ENCODE measurements around the gene F13A1.

Gene F13A1

DNA sequence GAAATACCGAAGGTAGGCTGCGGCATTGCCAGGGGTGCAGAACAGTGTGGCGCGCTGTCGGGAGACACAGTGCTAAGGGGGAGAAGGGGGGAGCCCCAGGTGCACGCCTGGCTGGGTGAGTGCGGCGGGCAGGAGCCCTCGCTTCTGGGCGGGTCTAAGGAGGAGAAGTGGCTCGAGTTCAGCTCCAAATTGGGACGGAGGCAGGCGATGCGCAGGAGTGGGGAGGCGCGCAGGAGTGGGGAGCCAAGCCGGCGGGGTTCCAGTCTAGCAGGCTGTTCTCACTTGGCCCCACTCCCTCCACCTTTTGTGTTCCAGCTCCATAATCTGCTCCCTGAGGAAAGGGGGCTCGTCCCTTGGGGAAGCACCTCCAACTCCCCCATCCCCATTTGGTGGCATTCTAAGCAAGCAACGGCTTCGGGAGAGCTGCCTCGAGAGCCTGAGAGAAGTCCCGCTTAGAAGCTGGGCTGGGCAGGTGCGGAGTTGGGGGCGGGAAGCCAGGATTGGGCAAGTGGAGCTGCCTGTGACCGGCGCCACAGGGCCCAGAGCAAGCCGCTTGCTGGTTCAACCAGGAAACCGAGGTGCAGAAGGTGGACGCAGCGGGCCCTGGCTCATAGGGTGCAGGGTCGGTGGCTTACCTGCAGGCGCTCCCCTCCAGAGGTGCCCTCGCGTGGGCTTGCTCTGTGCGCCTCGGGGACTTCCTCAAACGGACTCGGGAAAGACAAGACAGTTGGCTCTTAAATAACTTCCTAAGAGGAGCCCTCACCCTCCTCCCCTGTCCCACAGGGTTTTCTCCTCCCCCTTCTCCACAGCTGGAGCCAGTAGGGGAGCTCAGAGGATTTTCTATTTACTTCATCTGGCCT is at the start of gene F13A1:
Gene F13A1 (minus strand): TSS at position 711 of the 860 bp plus-strand sequence. CDS start 1,998 bp downstream, outside the sequence.
- DNase-seq, result no peak

DNA sequence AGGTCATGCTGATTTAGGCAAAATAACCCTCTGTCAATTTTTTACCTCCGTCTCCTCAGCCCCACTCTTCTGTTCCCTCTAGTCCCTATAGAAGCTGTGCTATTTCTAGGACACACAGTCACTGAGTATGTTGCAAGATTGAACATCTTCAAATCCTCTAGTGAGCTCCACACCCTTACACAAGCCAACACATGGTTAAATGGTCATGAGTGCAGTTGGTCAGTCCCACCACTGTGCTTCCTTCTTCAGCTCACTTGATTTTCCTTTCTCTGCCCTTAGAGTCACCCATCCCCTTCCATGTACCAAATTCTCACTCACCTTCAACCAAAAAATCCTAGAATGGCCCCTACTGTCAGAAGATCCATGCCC is 48.2 kb upstream of the F13A1 start:
- no peak for DNase-seq

DNA sequence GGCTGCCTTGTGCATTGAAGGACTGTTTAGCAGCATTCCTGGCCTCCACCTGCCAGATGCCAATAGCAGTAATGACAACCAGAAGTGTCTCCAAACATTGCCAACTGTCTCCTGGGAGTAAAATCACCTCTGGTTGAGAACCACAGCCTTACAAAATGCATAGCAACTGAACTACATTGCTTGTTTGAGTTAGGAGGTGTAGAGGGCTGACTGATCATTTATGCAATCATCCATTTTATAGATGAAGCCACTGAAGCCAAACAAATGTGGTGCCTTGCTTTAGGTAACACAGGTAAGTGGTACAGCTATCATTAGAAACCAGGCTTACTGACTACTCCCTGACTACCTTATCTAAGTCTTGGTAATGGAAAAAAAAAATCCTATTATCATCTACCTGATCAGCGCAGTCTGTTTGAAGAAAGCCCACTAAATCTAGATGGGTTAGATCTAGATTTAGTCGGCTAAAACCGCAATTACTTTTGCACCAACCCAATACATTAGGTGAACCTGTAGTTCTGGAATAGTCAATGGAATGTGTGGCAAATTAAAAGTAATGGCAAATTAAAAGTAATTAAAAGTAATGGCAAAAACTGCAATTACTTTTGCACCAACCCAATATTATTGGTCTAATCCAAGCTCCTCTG is 47.7 kb upstream of the F13A1 start:
- DNase-seq, result no peak

DNA sequence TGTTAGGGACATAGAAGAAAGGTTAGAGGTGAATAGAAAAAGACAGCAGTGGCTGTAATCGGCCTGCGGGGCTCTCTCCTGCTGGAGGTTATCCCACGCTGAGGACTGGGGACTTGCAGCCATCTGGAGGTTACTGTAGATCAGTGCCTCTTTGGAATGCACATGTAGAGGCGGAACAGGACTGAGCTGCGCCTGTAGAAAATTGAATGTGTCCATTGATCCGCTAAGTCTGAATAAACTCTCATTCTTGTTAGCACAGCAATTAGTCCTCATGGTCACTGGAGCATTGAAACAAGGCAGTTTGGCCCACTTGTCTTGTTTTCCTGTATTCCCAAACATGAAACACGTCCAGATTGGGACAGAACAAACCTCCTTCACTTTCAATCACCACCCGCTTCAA is 46.3 kb upstream of the F13A1 start:
- no peak for DNase-seq

DNA sequence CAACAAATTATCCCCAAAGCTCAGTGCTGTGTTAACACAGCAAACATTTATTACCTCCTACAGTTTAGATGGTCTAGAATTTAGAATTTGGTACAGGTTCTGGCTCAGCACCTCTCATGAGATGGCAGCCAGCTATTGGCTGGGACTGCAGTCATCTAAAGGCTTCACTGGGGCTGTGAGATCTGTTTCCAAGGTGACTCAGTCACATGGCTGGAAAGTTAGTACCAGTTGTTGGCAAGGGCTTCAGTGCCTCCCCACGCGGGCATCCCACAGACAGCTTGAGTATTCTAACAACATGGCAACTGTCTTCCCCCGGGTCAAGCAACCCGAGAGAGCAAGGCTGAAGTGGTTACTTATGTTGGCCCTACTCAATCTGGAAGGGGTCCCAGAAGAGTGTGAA is 44.8 kb upstream of the F13A1 start:
- no peak for DNase-seq

DNA sequence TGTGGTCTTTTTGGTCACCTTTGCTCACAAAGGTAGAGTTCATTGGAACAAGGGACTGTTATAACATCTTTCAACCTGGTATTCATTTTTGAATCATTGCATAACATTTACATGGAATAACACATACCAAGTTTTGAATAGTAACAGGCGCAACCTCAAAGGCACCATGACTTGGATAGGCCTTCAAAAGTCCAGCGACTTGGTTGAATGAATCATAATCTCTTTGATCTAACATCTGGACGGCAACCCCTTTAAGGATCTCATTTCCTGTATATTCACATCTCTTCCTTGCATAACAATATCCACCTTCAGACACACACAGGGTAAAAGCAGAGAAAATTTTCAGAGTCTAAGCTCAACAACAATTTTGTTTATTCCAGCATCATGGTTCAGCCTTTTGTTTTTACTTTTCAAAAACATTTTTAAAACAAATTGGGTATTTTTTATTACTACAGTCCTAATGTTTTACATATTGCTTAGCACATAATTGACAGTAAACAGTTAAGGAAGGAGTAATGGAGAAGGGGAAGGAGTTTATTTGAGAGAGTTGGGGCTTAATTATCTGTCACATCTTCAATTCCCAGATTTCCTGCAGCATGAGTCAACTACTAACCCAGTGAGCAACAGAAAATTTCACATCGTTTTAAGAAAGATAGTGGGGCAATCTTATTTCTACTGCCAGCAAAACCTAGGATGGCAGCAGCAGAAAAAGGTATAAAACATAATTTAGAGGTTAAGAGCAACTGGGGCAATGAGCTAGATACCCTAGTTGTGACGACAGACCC is 41.8 kb upstream of the F13A1 start:
- DNase-seq, result no peak

DNA sequence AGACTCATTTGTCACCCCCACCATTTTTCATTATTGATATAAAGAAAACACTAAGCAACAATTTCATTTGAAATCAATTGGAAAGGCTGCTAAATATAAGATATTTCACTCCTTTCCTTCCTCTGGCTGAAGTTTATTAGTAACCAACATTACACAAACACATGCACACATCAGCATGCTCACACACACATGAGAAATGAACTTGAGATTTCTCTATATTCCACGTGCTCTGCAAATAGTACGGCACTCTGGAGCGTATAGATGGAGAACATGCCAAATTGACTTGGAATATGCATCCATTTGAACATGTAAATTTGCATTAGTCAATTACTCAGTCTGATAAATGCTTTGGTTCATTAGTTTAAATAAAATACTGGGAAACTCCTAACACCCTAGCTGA is 37.1 kb upstream of the F13A1 start:
- no peak for DNase-seq

DNA sequence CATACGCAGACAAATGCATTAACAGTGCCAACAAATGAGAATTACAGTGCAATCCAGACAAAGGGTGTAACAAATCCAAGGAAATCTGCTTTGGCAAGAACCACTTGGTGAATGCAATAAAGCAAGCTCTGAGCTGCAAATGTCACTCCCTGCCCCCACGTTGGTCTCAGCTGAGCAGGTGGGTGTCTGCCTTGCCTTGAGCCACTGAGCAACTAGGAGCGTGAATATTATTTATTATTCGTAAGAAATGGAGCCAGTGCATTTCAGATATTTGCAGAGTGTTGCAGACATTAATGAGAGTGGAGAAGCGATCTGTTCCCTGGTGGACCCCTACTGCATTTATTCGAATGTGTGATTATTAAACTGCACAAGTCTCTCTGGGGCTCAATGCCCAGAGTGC is 36.6 kb upstream of the F13A1 start:
- no peak for DNase-seq

DNA sequence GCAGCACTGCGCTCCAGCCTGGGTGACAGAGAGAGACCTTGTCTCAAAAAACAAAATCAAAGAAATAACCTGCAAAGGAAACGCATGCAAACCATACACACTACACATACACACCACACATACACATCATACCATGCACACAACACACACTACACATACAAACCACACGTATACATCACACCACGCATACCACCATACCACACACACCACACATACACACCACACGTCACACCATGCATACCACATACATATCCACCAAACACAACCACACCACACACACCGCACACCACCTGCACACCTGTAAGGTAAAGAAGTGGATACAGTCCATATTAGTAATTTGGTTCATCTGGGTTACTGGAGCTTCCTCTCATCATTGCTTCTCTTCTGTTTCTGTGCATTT is 32.3 kb upstream of the F13A1 start:
- DNase-seq, result no peak

DNA sequence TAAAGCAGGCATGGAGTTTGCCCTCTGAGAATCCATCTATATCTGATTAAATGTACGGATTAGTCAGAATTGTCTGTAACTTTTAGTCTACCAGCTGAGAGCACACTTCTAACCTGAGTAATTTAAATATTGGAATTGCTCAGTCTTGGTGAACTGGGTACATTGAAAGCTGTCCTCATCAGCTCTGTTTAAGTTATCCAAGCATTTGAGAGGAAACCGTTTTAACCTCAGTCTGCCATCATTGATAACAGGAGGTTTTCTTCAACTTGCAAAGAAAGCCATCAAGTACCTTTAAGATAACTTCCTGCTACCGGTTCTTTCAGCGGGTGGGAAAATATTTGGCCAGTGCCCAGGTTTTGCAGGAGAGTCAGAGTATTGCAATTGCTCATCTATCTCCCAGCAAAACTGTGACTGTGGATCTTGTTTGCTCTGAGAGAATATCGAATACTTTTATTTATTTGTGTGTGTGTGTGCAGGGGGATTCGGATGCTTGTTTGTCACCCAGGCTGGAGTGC is 31.1 kb upstream of the F13A1 start:
- DNase-seq, result no peak

DNA sequence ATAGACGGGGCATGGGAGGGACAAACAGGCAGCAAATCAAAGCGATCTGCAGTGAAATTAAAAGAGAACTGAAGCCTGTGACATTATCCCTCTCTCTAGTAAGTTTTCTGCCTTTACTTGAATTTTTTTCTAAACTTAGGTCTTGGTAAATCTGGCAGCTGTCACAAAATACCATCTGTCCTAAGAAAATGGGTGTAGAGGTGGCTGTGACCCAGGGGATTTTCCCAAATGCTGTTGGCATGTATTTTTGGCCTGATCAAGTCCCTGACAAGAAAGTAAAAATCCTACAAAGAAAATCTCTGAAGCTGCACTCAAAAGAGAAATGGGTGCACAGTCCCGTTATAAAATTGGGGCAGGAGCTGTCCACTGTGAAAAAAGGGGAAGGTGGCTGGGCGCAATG is 30.2 kb upstream of the F13A1 start:
- no peak for DNase-seq

DNA sequence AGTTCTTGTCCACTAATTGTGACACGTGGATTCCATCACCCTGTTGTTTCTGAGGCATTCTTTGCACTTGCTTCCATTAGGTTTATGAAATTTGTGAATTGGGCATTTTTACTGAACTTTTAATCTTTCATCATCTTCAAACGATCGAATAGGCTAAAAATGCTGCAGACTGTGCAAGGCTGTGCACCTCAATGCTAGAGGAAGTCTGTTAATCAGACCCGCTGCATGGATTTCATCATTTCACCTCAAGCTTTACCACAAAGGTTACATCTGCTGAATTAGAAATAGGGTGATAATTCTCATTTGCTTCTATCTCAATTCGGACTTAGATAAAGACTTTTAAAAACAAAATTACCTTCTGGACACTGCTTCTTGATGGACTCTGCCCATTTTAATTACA is 27.8 kb upstream of the F13A1 start:
- DNase-seq, result no peak

DNA sequence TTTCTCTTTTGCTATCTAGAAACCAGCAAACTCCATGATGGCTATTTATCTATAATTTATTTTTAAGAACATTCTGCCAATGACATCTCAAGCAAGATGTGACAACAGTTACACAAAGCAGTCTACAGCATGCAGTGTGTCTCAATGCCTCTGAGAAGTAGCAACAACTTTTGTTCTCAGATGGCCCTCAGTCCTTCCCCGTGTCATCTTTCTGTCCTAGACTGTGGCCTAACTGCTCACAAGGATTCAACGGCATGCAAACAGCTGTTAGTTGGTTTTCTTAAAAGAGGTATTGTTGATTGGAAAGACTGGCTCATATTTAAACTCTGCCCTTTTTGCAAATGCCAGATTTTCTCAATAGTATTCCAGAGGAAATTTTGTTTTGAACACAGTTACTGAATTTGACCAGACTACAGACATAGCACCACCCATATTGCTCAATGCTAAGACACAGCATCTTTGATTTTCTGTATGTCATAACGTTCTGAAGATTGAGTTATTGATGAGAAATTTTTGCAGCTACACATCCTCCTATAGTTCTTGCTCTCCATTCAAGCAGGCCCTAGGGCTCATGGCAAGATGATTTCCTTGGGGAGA is 26.1 kb upstream of the F13A1 start:
- no peak for DNase-seq

DNA sequence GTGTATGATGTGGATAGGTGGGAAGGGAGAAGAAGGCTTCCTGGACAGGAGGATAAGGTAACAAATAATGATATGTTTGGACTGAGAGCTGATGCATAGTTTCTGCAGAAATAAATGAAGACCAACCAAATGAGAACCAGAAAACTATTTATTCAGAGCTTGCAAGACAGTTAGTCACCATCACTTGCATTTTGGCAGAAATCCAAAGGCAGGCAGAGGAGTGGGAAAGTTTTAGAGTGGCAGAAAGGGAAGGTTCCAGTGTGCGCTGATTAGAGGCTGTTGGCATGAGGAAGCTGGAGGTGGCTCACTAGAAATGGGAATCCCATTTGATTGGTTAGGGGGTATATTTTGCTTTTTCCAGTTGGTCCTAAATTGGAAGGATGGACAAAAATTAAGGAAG is 13.0 kb upstream of the F13A1 start:
- DNase-seq, result no peak

DNA sequence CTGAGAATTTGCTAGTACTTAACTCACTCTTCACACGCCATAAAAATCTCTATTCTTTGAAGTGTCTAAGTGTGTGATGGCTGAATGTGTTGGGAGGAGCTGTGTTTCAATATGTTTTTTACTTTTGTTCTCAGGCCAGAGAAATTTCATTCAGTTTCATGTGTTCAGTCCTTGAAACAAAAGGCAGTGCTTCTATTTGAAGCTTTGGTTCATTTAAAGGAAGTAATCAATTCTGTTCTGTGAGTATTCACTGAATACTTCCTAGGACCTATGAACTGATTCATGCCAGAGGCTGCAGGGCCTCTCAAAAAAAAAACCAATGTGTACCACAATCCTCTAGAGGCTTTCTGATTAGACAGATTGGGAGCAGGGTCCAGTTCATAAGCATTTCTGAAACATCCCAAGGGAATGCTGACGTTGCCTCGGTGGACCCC is 12.4 kb upstream of the F13A1 start:
- no peak for DNase-seq

DNA sequence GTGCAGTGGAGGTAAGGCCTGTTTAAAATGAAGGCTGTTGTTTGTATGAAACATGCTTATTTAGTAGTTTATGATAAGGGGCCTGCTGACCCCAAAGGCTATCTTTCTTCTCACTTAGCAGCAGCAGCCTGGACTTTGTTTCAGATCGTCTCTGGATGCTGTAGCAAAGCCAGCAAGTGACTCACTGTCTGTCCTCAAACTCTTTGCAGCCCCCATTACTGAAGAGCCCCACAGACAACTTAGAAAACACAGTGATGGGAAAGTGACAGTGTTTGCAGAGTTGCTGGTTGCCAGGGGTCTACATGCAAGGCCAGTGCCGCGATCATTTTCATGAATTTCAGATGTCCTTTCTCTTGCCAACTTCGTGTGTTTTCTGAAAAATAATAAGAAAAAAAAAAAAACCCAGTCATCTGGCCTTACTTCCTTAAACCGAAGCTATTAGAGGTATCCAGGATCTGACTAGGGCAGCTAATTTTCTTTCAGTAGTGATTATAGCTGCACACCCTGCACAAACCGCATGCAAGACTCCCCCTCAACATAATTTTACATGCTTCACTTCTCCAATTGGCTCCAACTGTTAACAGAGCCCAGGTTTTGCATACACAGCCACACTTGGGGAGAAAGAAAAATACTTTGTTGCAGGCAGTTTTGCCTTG is 11.6 kb upstream of the F13A1 start:
- DNase-seq, result no peak

DNA sequence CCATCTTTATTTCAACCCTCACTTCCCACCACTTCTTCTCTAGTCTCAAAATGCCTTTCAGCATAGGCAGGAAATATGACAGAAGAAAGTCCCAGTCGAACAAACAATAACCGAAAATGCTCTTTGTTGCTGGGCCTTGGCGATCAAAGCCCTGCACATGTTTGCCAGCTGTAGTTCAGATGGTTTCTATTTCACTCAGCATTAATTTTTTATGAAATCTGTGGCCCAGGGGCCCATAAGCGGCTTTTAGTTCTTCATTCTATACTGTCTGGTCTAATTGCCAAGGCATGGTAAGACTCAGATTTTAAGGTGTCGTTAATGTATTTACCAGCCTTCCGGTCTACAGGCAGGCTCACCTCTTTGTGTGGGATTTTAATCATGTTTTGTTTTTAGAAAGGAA is 10.9 kb upstream of the F13A1 start:
- no peak for DNase-seq

DNA sequence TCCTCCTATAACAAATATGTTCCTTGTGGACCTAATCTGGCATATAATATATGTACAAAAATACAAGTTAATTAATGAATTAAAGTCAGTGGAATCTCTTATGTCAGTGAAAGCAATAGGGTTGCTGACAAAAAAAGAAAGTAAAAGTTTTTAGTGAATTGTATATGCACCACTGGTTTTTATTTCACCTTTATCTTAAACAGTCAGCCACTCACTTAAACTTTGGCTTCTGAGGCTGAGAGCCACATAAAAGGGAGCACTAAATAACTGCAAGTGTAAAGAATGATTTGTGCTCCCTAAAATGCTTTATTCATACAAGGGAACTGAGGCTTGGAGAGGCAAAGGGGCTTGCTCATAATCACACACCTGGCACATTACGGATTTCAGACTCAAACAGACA is 9.9 kb upstream of the F13A1 start:
- no peak for DNase-seq

DNA sequence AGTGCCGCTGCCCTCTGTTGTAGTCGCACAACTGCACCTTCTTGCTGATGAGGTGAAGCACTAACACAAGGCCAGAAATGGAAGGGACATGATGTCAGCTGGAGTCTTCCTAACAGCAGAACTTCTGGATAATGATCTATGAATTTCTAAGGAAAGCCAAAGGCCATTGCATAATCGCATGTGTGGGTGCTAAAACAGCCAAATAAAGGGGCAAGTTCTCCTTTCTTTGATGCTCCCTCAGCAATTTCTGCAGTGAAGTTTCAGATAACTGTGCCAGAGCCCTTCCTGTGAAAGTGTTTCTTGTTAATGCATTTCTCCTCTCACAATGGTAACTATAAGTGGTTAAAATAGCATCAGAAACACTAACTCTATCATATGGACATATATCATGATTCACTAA is 8.0 kb upstream of the F13A1 start:
- DNase-seq, result no peak

DNA sequence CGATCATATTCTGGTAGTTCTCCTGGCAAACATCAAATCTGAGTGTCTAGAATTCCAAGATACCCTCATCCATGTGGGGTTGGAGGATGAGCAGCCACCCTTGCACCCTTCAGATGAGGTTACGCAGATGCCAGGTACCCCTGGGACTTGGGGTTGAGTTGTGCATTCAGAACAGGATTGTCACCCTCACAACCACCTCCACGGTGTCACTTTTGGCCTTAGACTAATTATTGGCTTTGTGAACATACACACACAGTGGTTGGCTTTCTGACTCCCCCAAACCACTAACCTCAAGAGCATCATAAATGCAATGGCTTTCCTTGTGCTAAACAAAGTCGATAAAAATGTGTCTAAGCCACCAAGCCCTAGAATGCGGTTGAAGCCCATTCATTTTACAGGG is 2.9 kb upstream of the F13A1 start:
- DNase-seq, result no peak

DNA sequence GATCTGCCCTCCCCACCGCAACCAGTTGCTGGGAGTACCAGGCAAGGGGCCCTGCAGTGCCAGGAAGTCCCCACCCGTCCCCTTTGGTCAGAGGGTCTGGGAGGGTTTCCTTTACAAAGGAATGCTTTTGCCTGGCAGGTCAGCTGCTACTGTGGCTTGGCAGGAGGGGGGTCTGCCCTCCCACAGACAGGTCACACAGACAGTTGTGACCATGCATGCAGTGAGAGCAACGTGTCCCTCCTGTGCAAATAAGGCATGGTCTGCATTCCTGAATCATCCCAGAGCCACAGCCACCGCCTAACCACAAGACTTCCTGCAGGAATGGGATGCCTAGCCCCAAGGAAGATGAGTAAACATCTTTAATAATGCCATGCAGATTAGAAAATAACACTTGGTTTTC is 439 bp upstream of the F13A1 start:
- no peak for DNase-seq

DNA sequence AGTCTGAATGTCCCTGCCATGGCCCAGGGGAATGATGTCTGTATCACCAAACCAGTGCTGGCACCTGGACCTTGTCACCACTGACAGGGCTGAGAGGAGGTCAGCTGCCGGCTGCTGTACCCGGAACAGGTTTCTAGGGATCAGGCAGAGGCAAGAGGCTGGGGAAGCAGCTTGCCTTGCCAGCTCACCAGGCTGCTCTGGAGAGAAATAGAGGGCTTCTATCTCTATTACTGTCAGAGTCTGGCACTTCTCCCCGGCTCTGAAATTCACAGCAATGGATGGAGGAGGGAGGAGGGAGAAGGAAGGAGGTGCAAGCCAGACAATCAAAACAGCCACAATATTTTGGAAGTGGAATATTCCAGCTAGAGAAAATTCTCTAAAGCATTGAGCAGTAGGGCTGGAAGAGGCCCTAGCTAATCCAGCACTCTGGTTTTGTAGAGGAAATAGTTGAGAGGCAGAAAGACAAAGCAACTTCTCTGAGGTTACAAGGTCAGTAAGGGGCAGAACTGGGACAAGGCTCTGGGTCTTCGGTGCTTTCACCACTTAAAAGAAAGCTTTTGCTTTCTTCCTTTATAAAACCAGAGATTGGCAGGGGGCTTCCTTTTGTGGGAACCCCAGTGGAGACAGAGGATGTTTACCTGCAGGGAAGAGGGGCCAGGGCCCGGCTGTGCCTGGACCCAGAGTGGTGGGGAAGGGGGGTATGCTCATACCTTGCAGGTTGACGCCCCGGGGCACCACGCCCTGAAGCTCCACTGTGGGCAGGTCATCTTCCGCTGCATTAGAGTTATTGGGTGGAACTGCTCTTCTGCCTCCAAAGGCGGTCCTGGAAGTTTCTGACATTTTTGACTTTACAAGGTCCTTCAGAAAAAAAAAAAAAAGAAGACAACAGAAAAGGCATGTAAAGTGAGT is 2.4 kb downstream of the F13A1 start:
- no peak for DNase-seq
